ENCODE measurements around the gene ENGASE.
"Not testable (repeated sequence)": the region's sequence is repeated elsewhere in the genome, so short reads cannot be mapped to it uniquely, and the experiment has no call there.

Gene ENGASE

GRCh38 chr17:79054200-79054960, 20.2 kb upstream of the ENGASE start:
- DNase-seq: no peak

- no peak for DNase-seq
These were observed 19.4 kb upstream of the ENGASE start for GRCh38 chr17:79055197-79055596.

- DNase-seq: no peak
These were observed 16.8 kb upstream of the ENGASE start for GRCh38 chr17:79057737-79058385.

GRCh38 chr17:79062691-79063090, 11.9 kb upstream of the ENGASE start:
- no peak for DNase-seq

DNA sequence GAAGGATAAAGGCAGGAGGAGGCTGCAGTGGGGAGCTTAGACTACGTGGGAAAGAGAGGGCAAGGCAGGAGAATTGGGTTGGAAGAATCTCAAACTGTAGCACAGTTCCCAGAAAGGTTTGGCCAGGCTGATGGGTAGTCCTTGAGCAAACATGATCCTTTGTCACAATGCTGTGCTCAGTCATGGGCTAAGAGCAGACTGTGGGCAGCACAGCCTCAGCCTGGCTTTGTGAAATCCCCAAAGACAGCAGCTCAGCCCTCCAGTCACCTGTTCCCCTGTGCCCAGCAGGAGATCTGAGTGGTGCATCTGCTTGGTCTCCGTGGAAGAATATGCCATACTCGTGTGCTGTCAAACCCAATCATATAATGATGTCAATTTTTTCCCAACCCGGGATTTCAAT, 10.6 kb upstream of the ENGASE start:
- no peak for DNase-seq

DNA sequence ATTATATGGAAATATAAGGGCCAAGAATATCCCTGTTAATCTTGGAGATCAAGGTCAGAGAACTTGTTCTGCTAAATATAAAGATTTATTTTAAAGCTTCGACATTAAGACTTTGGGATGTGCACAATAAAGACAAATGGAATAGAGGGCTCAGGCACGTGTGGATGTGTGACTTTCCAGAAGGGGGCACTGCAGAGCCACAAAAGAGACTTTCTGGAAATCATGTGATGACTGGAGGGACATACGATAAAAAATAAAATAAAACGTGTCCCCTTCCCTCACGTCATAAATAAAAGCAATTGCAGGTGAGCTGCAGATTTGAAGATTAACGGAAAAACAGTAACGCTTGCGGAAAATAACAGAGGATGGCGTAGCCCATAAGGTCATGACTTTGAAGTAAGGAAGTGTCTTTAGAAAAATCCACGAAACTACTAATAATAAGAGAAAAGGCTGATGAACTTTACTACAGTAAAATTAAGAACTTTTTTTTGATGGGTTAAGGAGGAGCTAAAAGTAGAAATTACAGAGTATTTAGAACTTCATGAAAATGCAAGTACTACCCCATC, 9.4 kb upstream of the ENGASE start:
- no peak for DNase-seq

GRCh38 chr17:79066963-79067362, 7.7 kb upstream of the ENGASE start:
- DNase-seq: no peak

- DNase-seq: no peak
These were observed 4.3 kb upstream of the ENGASE start for GRCh38 chr17:79070266-79070880.

GRCh38 chr17:79071161-79071740, 3.4 kb upstream of the ENGASE start:
- no peak for DNase-seq

DNA sequence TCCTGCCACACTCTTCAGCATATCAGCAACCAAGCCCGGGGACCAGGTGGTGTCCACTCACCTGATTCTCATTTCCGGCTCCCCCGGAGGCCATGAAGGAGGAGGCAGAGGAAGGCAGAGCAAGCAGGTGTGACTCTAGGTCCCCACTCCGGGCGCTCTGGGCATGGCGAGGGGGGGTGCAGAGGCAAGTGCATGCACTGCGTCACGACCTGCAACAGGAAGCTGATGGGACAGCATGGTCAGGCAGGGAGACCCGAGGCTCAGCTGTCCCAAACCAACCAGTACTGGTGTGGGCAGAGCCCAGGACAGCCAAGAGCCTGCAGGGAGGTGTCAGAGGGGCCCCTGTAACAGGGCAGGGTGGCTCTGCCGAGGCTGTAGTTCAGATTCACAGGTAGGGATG, 2.1 kb upstream of the ENGASE start:
- DNase-seq: no peak

GRCh38 chr17:79073016-79073705, 1.5 kb upstream of the ENGASE start:
- no peak for DNase-seq

GRCh38 chr17:79073706-79074088, 927 bp upstream of the ENGASE start:
- no peak for DNase-seq

GRCh38 chr17:79074121-79074648, 439 bp upstream of the ENGASE start:
- DNase-seq: not testable (repeated sequence)

- no peak for DNase-seq
These were observed 774 bp downstream of the ENGASE start for GRCh38 chr17:79075446-79075750.

DNA sequence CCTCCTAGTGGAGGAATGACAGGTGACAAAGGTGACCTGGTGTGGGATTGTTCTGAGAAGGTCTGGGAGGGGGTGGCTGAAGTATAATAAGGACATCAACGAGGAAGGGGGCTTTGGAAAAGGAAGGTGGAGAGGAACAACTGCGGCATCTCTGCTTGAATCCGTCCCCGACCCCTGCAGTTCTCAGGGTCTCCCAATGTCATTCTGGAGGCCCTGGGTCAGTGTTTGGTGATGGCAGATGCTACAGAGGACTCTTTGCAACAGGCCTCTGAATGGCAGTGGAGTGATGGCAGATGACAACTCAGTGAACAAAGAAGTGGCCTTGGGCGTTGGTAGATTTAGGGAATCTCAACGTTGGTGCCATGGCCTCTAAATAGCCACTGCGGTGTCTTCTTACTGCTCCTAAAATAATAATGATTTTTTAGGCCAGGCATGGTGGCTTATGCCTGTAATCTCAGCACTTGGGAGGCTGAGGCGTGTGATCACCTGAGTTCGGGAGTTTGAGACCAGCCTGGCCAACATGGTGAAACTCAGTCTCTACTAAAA, 1.3 kb downstream of the ENGASE start:
- no peak for DNase-seq

DNA sequence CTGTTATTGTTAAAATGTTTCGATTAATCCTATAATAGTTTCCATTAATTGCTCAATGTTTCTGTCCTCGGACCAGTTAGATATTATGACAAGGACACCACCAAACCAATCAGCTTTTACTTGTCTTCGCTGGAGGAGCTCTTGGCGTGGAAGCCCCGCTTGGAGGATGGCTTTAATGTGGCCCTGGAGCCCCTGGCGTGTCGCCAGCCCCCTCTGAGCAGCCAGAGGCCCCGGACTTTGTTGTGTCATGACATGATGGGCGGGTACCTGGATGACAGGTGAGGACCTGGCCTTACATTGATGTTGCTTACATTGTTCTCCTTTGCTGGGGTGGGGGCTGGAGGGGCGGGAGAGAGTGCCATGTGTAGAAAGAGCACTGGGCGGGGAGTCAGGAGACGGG, 3.0 kb downstream of the ENGASE start:
- no peak for DNase-seq

DNA sequence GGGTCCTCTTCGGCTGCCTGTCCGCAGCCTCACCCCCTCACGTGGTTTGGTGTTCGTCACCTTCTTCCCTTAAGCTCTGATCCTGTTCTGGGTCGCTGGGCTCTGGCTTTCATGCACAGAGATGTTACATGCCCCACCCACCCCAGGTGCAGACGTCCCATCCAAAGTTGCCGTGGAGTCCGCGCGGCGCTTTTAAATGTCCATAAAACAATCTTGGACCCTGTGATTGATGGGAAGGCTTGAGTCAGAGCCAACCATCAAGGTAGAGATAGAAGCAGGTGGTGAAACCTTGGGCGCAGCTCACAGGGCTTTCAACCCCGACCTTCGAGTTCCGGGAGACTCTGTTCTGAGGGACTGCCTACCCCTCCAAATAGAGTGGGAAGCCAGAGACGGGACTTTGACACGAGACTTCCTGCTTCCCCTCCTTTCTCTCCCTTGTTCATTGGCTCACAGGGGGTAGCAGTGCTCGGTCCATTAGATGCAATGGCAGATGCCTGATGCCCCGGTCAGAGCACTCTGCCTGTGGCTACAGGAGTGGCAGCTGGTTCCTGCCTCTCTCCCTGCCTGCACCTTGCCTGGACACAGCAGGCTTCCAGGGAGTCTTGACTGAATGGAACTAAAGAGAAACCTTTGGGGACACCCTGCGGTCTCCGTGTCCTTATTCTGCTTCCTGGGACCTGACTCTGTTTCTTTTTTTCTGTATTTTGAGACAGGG, 4.0 kb downstream of the ENGASE start:
- DNase-seq: no peak

DNA sequence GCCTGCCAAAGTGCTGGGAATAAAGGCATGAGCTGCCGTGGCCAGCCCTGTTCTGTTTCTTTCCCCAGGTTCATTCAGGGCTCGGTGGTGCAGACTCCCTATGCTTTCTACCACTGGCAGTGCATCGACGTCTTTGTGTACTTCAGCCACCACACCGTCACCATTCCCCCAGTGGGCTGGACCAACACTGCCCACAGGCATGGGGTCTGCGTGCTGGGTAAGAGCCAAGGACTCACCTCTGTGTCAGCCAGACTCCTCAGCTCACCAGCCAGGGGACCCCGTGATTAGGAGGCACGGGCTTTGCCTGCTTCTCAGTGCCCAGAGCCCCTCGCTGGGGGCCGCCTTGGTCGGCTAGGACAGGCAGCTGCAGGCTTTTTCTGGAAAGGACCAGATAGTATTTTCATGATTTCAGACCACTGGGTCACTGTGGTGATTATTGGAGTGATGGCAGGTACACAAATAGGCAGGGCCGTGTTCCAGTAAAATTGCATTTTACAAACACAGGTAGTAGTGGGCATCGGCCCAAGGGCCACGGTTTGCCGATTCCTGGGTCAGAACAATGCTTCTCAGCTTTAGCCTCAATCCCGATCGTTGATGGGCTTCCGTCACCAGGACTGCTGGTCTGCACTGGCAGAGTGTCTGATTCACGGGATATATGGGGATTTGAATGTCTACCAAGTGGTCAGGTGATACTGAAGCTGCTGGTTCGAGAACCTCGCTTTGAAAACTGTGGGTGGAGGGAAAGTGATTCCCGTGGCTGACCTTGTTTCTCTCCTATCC, 5.0 kb downstream of the ENGASE start:
- DNase-seq: no peak

GRCh38 chr17:79080349-79080748, 5.7 kb downstream of the ENGASE start:
- DNase-seq: no peak

- DNase-seq: no peak
These were observed 6.2 kb downstream of the ENGASE start for GRCh38 chr17:79080761-79081290.
